IMR-90 (cell line): ENCODE results near the gene WIPF2. TPM values are rescaled to one million over a fixed set of nuclear protein-coding genes. Genes with fewer than 3 reads are reported as not detected.

Experiments used
- ATAC-seq: fragments of 200-7000 bp; cut with Tn5 transposase; 2 replicates; pipeline ENCODE4 v1.9.1; 2020; ENCODE audit warnings: low read depth, mild to moderate bottlenecking, moderate library complexity
- BruUV-seq: library from RNA; stranded (reverse); fragments of 400-500 nt; replicated peaks from 2 replicates; lab custom pipeline; 2021; lab: Mats Ljungman, UMichigan
- CTCF ChIA-PET: fragments of 300-600 bp; formaldehyde crosslinking; extraction: SDS; loops from one replicate; lab custom pipeline; 2021; ENCODE audit warnings: antibody characterized with exemption; lab: Yijun Ruan, JAX
- POLR2A ChIA-PET: fragments of 300-600 bp; sonication (Branson Sonifier 250); formaldehyde crosslinking; loops from one replicate; lab custom pipeline; 2022; ENCODE audit warnings: antibody characterized with exemption; ENCODE audit not compliant: unreplicated experiment; lab: Charles Lee
- DNase-seq: peaks from one replicate; pipeline ENCODE4 v3.0.0; 2013
- H2AFZ ChIP-seq: replicated peaks from 2 replicates; pipeline ENCODE3; 2013; ENCODE audit warnings: low read length, mild to moderate bottlenecking; ENCODE audit not compliant: poor library complexity
- H2AK5ac ChIP-seq: 2 replicates; pipeline ENCODE4 v1.6.1; 2013; ENCODE audit warnings: low read depth, low read length, inconsistent platforms
- H2AK9ac ChIP-seq: replicated peaks from 2 replicates; pipeline ENCODE3; 2013; ENCODE audit warnings: mild to moderate bottlenecking, low read depth, low read length, moderate library complexity; ENCODE audit not compliant: poor library complexity
- H2BK120ac ChIP-seq: 2 replicates; pipeline ENCODE4 v1.6.1; 2013; ENCODE audit warnings: low read depth, low read length, inconsistent platforms
- H2BK15ac ChIP-seq: 3 replicates; pipeline ENCODE4 v1.6.1; 2013; ENCODE audit warnings: low read depth, low read length, inconsistent platforms
- H2BK20ac ChIP-seq: 2 replicates; pipeline ENCODE4 v1.6.1; 2013; ENCODE audit warnings: low read depth, mild to moderate bottlenecking, inconsistent platforms, low read length, moderate library complexity
- H2BK5ac ChIP-seq: 2 replicates; pipeline ENCODE4 v1.6.1; 2013; ENCODE audit warnings: mild to moderate bottlenecking, low read depth, low read length, inconsistent platforms; ENCODE audit not compliant: poor library complexity, severe bottlenecking
- H3K14ac ChIP-seq: replicated peaks from 2 replicates; pipeline ENCODE4 v1.6.1; 2013; ENCODE audit warnings: low read depth, low read length, inconsistent platforms
- H3K18ac ChIP-seq: 2 replicates; pipeline ENCODE4 v1.6.1; 2013; ENCODE audit warnings: low read depth, low read length, control low read depth
- H3K23ac ChIP-seq: 2 replicates; pipeline ENCODE4 v1.6.1; 2013; ENCODE audit warnings: low read depth, low read length, inconsistent platforms
- H3K27ac ChIP-seq: 2 replicates; pipeline ENCODE4 v1.5.1; 2013; ENCODE audit warnings: mild to moderate bottlenecking, control low read depth, low read length; ENCODE audit not compliant: insufficient read depth
- H3K27me3 ChIP-seq: 2 replicates; pipeline ENCODE4 v1.6.1; 2013; ENCODE audit warnings: low read length; ENCODE audit not compliant: control insufficient read depth, insufficient read depth
- H3K36me3 ChIP-seq: 2 replicates; pipeline ENCODE4 v1.6.1; 2013; ENCODE audit warnings: low read length, mixed read lengths; ENCODE audit not compliant: control insufficient read depth, insufficient read depth
- H3K4ac ChIP-seq: 2 replicates; pipeline ENCODE4 v1.6.1; 2013; ENCODE audit warnings: low read depth, low read length, inconsistent platforms
- H3K4me1 ChIP-seq: 2 replicates; pipeline ENCODE4 v1.6.1; 2013; ENCODE audit warnings: low read length, mixed read lengths; ENCODE audit not compliant: control insufficient read depth, insufficient read depth
- H3K4me2 ChIP-seq: 2 replicates; pipeline ENCODE4 v1.6.1; 2013; ENCODE audit warnings: low read depth, mild to moderate bottlenecking, control low read depth, low read length, moderate library complexity
- H3K4me3 ChIP-seq: 2 replicates; pipeline ENCODE4 v1.5.1; 2013; ENCODE audit warnings: low read depth, mild to moderate bottlenecking, control low read depth, low read length, moderate library complexity; ENCODE audit not compliant: insufficient read depth
- H3K56ac ChIP-seq: 2 replicates; pipeline ENCODE4 v1.6.1; 2013; ENCODE audit warnings: low read length, inconsistent platforms; ENCODE audit not compliant: insufficient read depth; ENCODE audit errors: extremely low read depth
- H3K79me1 ChIP-seq, 2 experiments: 2 replicates each; pipeline ENCODE4 v1.6.1; 2013; ENCODE audit warnings: low read length in 2 of 2, inconsistent platforms in 1 of 2, low read depth in 1 of 2
- H3K9ac ChIP-seq: 2 replicates; pipeline ENCODE4 v1.6.1; 2013; ENCODE audit warnings: low read depth, low read length, control low read depth
- H3K9me1 ChIP-seq: 2 replicates; pipeline ENCODE4 v1.6.1; 2013; ENCODE audit warnings: low read length, inconsistent platforms; ENCODE audit not compliant: insufficient read depth
- H3K9me3 ChIP-seq: 2 replicates; pipeline ENCODE4 v1.6.1; 2013; ENCODE audit warnings: low read length; ENCODE audit not compliant: control insufficient read depth, insufficient read depth
- H4K20me1 ChIP-seq: 2 replicates; pipeline ENCODE4 v1.6.1; 2013; ENCODE audit warnings: low read length, inconsistent platforms; ENCODE audit not compliant: insufficient read depth
- H4K5ac ChIP-seq: 2 replicates; pipeline ENCODE4 v1.6.1; 2013; ENCODE audit warnings: mild to moderate bottlenecking, low read depth, low read length, control low read depth
- H4K8ac ChIP-seq, 2 experiments: 2 replicates each; pipeline ENCODE4 v1.6.1; 2013; ENCODE audit warnings: low read depth in 2 of 2, low read length in 2 of 2, control low read depth in 1 of 2, inconsistent platforms in 1 of 2
- H4K91ac ChIP-seq: 2 replicates; pipeline ENCODE4 v1.6.1; 2013; ENCODE audit warnings: low read depth, low read length, inconsistent platforms; ENCODE audit not compliant: insufficient read depth
- BHLHE40 ChIP-seq: fragments of 150-350 bp; IDR thresholded peaks from 2 replicates; pipeline ENCODE4 v1.6.1; 2016; ENCODE audit warnings: mild to moderate bottlenecking, low read depth, low read length
- CEBPB ChIP-seq: IDR thresholded peaks from 2 replicates; pipeline ENCODE4 v1.6.1; 2012; ENCODE audit warnings: low read depth, low read length, improper control_type of control experiment
- CHD1 ChIP-seq: IDR thresholded peaks from 2 replicates; pipeline ENCODE4 v1.6.1; 2012; ENCODE audit warnings: low read depth, low read length, improper control_type of control experiment
- FOS ChIP-seq: fragments of 150-350 bp; IDR thresholded peaks from 2 replicates; pipeline ENCODE4 v1.6.1; 2016; ENCODE audit warnings: low read depth, low read length
- MAFK ChIP-seq: IDR thresholded peaks from 2 replicates; pipeline ENCODE4 v1.6.1; 2012; ENCODE audit warnings: low read depth, low read length, improper control_type of control experiment
- MAZ ChIP-seq: IDR thresholded peaks from 2 replicates; pipeline ENCODE4 v1.6.1; 2012; ENCODE audit warnings: low read depth, mild to moderate bottlenecking, low read length, improper control_type of control experiment, moderate library complexity, borderline replicate concordance
- MXI1 ChIP-seq: IDR thresholded peaks from 2 replicates; pipeline ENCODE4 v1.6.1; 2012; ENCODE audit warnings: low read depth, mild to moderate bottlenecking, low read length, moderate library complexity, borderline replicate concordance
- POLR2A ChIP-seq: IDR thresholded peaks from 2 replicates; pipeline ENCODE4 v1.6.1; 2012; ENCODE audit warnings: mild to moderate bottlenecking, low read depth, low read length
- RAD21 ChIP-seq: IDR thresholded peaks from 2 replicates; pipeline ENCODE4 v1.6.1; 2012; ENCODE audit warnings: low read length, improper control_type of control experiment
- RFX5 ChIP-seq: IDR thresholded peaks from 2 replicates; pipeline ENCODE4 v1.8.0; 2012; ENCODE audit warnings: low read depth, mild to moderate bottlenecking, low read length, moderate library complexity
- SMC3 ChIP-seq: fragments of 150-350 bp; IDR thresholded peaks from 2 replicates; pipeline ENCODE4 v1.6.1; 2016; ENCODE audit warnings: low read depth, mild to moderate bottlenecking, antibody characterized with exemption, low read length, moderate library complexity
- WGBS, 2 experiments: methylation state at CpG; one replicate each; pipeline versions ENCODE4 v1.1.5 to v1.1.7; 2013; ENCODE audit warnings: missing lambda C conversion rate in 2 of 2; ENCODE audit not compliant: insufficient read length in 1 of 2; ENCODE audit errors: extremely low coverage in 2 of 2; 5-methylcytosine and 5-hydroxymethylcytosine counted together
- dilution Hi-C: fragments of 300-500 bp; cut with HindIII; formaldehyde crosslinking; loops from one replicate; pipeline ENCODE4 v1.14.3; 2018; ENCODE audit warnings: low sequenced_read_pairs; ENCODE audit not compliant: unreplicated experiment
- in situ Hi-C: fragments of 300-500 bp; cut with MboI; formaldehyde crosslinking; loops from 3 replicates; pipeline ENCODE4 v1.14.3; 2019; ENCODE audit warnings: low sequenced_read_pairs, inconsistent platforms, mixed read lengths
- intact Hi-C: fragments of 100-400 bp; cut with micrococcal nuclease; formaldehyde crosslinking; loops from 2 replicates; pipeline ENCODE4 v1.10.0; 2022
- polyA plus RNA-seq, 3 experiments: library from polyadenylated mRNA; depleted of rRNA; stranded (reverse); fragments of >200 nt; gene quantifications; 2 replicates each; pipeline ENCODE4 v1.2.3, GENCODE V29; 2012; ENCODE audit warnings: low replicate concordance in 1 of 3
- total RNA-seq: library from RNA; depleted of rRNA; stranded (reverse); fragments of >200 nt; gene quantifications from 2 replicates; pipeline ENCODE4 v1.2.3, GENCODE V29; 2012
- TF ChIP-seq, protein P1 (sequence below): fragments of 150-350 bp; IDR thresholded peaks from 2 replicates; pipeline ENCODE4 v1.6.1; 2016; ENCODE audit warnings: low read depth, mild to moderate bottlenecking, low read length, moderate library complexity, borderline replicate concordance
- TF ChIP-seq, protein P2 (sequence below): conservative IDR thresholded peaks from 2 replicates; pipeline ENCODE4 v1.5.1; 2012; ENCODE audit warnings: mild to moderate bottlenecking, low read depth, low read length, improper control_type of control experiment
- TF ChIP-seq, protein P3 (sequence below): fragments of 150-350 bp; IDR thresholded peaks from 2 replicates; pipeline ENCODE4 v1.6.1; 2017; ENCODE audit warnings: mild to moderate bottlenecking, antibody characterized with exemption, low read length, low read depth

WIPF2 gene
- total and polyA plus RNA-seq, 2 of the 4 experiments (the other 2 are of a cell fraction), result 2.0 to 8.9 TPM

DNA sequence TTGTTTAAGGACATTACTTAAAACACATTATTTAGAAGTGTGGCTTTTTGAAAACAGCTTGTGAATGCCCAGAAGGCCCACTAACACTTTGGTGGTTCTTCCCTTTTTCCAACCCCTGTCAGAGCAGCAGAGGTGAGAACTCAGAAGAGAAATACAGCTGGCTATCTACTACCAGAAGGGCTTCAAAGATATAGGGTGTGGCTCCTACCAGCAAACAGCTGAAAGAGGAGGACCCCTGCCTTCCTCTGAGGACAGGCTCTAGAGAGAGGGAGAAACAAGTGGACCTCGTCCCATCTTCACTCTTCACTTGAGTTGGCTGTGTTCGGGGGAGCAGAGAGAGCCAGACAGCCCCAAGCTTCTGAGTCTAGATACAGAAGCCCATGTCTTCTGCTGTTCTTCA, 48.8 kb upstream of the WIPF2 start:
- WGBS, 2 experiments, result no CpG with 5 or more reads among the region's 2 CpGs
- dilution Hi-C loops, result no loop called here

More for the DNA sequence above, 48.8 kb upstream of the WIPF2 start:
- Histone ChIP-seq H3K14ac (no peak overlapping the region), H2AFZ (no peak overlapping the region), H3K27ac (no peak overlapping the region), H3K4me1 (peaks cover 6% of the 10 kb centered on the region), H4K8ac (no peak overlapping the region), H3K56ac (no peak overlapping the region), H3K23ac (no peak overlapping the region), H3K9me3 (no peaks in the 10 kb centered on the region), H3K18ac (no peak overlapping the region), H2BK20ac (no peak overlapping the region), H3K9ac (no peak overlapping the region), H4K20me1 (no peaks in the 10 kb centered on the region), H4K5ac (no peak overlapping the region), H2BK15ac (no peak overlapping the region), H3K9me1 (no peaks in the 10 kb centered on the region), H3K4me2 (no peak overlapping the region), H2BK5ac (no peak overlapping the region), H3K4me3 (no peak overlapping the region), H4K91ac (no peak overlapping the region), H3K4ac (no peak overlapping the region), H3K27me3 (no peaks in the 10 kb centered on the region), H2BK120ac (no peak overlapping the region), H2AK9ac (no peak overlapping the region), H3K79me1 (peaks cover 14 to 44% of the 10 kb centered on the region in 2 experiments), H2AK5ac (no peak overlapping the region), H3K36me3 (peaks cover 56% of the 10 kb centered on the region)
- DNase-seq, result no peak
- ATAC-seq, result no peak
- TF ChIP-seq POLR2A, result no peak
- TF ChIP-seq MXI1, result no peak
- no peak for TF ChIP-seq BHLHE40
- TF ChIP-seq, protein P1, sequence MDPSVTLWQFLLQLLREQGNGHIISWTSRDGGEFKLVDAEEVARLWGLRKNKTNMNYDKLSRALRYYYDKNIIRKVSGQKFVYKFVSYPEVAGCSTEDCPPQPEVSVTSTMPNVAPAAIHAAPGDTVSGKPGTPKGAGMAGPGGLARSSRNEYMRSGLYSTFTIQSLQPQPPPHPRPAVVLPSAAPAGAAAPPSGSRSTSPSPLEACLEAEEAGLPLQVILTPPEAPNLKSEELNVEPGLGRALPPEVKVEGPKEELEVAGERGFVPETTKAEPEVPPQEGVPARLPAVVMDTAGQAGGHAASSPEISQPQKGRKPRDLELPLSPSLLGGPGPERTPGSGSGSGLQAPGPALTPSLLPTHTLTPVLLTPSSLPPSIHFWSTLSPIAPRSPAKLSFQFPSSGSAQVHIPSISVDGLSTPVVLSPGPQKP, result no peak
- TF ChIP-seq RAD21, result no peak
- no peak for TF ChIP-seq RFX5
- TF ChIP-seq CHD1, result no peak
- TF ChIP-seq MAZ, result no peak
- no peak for TF ChIP-seq SMC3
- TF ChIP-seq, protein P2, sequence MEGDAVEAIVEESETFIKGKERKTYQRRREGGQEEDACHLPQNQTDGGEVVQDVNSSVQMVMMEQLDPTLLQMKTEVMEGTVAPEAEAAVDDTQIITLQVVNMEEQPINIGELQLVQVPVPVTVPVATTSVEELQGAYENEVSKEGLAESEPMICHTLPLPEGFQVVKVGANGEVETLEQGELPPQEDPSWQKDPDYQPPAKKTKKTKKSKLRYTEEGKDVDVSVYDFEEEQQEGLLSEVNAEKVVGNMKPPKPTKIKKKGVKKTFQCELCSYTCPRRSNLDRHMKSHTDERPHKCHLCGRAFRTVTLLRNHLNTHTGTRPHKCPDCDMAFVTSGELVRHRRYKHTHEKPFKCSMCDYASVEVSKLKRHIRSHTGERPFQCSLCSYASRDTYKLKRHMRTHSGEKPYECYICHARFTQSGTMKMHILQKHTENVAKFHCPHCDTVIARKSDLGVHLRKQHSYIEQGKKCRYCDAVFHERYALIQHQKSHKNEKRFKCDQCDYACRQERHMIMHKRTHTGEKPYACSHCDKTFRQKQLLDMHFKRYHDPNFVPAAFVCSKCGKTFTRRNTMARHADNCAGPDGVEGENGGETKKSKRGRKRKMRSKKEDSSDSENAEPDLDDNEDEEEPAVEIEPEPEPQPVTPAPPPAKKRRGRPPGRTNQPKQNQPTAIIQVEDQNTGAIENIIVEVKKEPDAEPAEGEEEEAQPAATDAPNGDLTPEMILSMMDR, result no peak
- no peak for TF ChIP-seq CEBPB
- no peak for TF ChIP-seq FOS
- no peak for TF ChIP-seq MAFK
- TF ChIP-seq, protein P3, sequence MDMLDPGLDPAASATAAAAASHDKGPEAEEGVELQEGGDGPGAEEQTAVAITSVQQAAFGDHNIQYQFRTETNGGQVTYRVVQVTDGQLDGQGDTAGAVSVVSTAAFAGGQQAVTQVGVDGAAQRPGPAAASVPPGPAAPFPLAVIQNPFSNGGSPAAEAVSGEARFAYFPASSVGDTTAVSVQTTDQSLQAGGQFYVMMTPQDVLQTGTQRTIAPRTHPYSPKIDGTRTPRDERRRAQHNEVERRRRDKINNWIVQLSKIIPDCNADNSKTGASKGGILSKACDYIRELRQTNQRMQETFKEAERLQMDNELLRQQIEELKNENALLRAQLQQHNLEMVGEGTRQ, result no peak
- CTCF ChIA-PET, result no interaction called here
- in situ Hi-C loops (no loop called here), intact Hi-C loops (no loop called here)
- BruUV-seq, result no TSS peak
- POLR2A ChIA-PET, result no interaction called here
